HUES64 (cell line): ENCODE results near the gene PLEK. TPM values are rescaled to one million over a fixed set of nuclear protein-coding genes. Genes with fewer than 3 reads are reported as not detected.

Experiments used
- H3K27ac ChIP-seq: 2 replicates; pipeline ENCODE4 v1.7.0; 2013; ENCODE audit warnings: low read depth, low read length, inconsistent platforms
- H3K27me3 ChIP-seq: 2 replicates; pipeline ENCODE4 v1.6.1; 2013; ENCODE audit warnings: mild to moderate bottlenecking, low read length; ENCODE audit not compliant: insufficient read depth
- H3K36me3 ChIP-seq: 2 replicates; pipeline ENCODE4 v1.6.1; 2013; ENCODE audit warnings: mild to moderate bottlenecking, low read length; ENCODE audit not compliant: insufficient read depth
- H3K4me1 ChIP-seq: 2 replicates; pipeline ENCODE4 v1.6.1; 2013; ENCODE audit warnings: mild to moderate bottlenecking, low read length, moderate library complexity; ENCODE audit not compliant: insufficient read depth
- H3K4me3 ChIP-seq: 2 replicates; pipeline ENCODE4 v1.5.1; 2013; ENCODE audit warnings: mild to moderate bottlenecking, low read length, moderate library complexity
- H3K9ac ChIP-seq: 2 replicates; pipeline ENCODE4 v1.6.1; 2013; ENCODE audit warnings: mild to moderate bottlenecking, low read depth, low read length
- H3K9me3 ChIP-seq: 2 replicates; pipeline ENCODE4 v1.6.1; 2013; ENCODE audit warnings: low read depth, low read length; ENCODE audit not compliant: insufficient read depth
- WGBS: fragments of 150-250, 120-280 bp; methylation state at CpG from one replicate; pipeline ENCODE4 v1.1.7; 2013; ENCODE audit warnings: missing lambda C conversion rate; 5-methylcytosine and 5-hydroxymethylcytosine counted together
- polyA plus RNA-seq, 2 experiments: library from polyadenylated mRNA; stranded (reverse); fragments of 50-300 nt; gene quantifications; one replicate each; pipeline ENCODE4 v1.2.3, GENCODE V29; 2013

The PLEK gene, protein sequence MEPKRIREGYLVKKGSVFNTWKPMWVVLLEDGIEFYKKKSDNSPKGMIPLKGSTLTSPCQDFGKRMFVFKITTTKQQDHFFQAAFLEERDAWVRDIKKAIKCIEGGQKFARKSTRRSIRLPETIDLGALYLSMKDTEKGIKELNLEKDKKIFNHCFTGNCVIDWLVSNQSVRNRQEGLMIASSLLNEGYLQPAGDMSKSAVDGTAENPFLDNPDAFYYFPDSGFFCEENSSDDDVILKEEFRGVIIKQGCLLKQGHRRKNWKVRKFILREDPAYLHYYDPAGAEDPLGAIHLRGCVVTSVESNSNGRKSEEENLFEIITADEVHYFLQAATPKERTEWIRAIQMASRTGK
- not detected for polyA plus RNA-seq (2013, experiment 1 of 2)
- not detected for polyA plus RNA-seq (2013, experiment 2 of 2)

DNA sequence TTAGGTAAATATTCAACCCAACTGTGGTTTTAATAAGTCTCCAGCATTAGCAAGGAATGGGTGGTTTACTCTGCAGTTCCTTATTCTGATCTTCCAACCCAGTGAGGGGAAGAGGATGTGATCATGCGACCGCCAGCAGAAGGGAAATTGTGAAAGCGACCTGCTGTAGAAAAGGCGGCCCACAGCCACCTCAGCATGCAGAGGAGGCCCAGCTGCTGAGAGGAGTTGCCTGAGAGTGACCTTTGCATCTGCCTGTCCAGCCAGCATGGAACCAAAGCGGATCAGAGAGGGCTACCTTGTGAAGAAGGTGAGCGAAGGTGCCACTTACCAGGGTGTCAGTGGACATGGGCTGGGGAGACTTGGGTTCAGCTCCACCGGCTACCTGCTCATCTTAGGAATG, at the start of gene PLEK:
PLEK (plus strand) TSS at position 196 of the 400 bp plus-strand sequence; CDS start at position 266, 70 bp downstream.
- Histone ChIP-seq H3K9me3 (no peaks in the 10 kb centered on the region), H3K27ac (no peak within 1 kb of the TSS), H3K36me3 (no peaks in the 10 kb centered on the region), H3K27me3 (0 out of 2 replicates have a peak, but pooled peaks cover 5% of the 10 kb centered on the region), H3K4me1 (no peaks in the 10 kb centered on the region), H3K9ac (0 out of 2 replicates have a peak within 1 kb of the TSS, but pooled peaks have one; percentile 9), H3K4me3 (no peak within 1 kb of the TSS)
- WGBS, result 89% methylated on average over 7 of the region's 7 CpGs

DNA sequence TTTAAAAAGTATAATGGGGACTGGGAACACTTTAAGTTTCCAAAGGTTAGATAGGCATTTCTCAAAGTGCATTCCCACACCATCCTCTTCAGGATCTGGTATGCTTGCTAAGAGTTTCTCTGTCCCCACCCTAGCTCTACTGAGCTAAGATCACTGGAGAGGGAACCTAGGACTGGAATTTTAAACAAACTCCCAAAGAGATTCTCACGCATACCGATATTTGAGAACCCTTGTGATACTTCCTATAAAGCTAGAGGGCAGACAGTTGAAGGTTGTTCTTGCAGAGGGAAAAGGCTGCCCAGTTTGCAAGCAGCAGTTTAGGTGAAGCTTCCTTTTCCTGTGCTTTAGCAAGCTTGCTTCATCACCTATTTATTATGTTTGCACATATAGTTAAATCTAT, 49.0 kb upstream of the PLEK start:
- no peaks in the 10 kb centered on the region for H3K36me3 ChIP-seq
- no peaks in the 10 kb centered on the region for H3K9me3 ChIP-seq
- no peak overlapping the region for H3K9ac ChIP-seq
- no peak overlapping the region for H3K27ac ChIP-seq
- peaks cover 46% of the 10 kb centered on the region for H3K27me3 ChIP-seq
- no peak overlapping the region for H3K4me3 ChIP-seq
- WGBS, result 91% methylated on average over 2 of the region's 2 CpGs
- 0 out of 2 replicates have a peak, but pooled peaks cover 4% of the 10 kb centered on the region for H3K4me1 ChIP-seq

DNA sequence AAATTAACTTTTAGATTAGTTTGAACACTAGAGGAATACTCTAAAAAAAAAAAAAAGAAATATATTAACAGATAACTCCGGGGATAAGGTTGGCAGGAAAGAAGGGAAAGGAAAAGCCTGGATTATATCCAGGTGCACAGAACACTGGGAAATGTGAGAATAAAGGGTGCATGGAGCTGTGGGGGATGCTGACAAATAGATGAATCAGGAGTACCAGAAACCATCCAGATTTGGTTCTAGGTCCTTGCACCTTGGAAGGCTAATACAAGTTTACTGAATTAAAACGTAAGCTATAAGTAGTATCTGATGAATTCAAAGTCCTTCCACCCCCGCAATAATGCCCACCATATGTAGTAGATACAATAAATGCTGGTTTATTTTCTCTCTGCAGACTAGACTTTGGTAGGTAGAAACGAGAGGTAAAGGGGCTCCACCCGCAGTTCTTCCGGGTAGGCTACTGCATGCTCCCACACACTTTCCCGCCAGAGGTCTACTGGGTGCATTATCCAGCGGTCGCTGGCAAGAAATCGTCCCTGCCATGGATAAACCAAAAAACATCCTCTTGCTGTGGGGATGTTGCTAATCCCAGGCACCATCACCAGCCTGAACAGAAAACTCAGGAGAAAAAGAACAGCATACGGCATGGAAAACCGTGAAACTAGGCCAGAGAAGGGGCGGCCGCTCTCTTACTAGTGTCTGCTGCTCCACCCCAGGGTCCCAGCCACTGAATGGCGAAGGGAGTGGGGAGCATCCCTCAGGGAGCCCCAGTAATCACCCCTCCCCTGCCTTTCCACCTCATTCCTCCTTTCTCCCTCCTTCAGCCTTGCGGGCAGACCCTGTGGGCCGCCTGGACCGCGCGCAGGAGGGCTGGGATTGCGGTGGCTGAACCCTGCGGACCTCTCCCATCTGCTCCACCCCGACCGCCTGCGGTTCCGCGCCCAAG, 46.8 kb upstream of the PLEK start:
- H3K4me1 ChIP-seq, result 0 out of 2 replicates have a peak, but pooled peaks cover 4% of the 10 kb centered on the region
- peak overlapping the region; percentile 63 for H3K4me3 ChIP-seq
- no peaks in the 10 kb centered on the region for H3K36me3 ChIP-seq
- 23% methylated on average over 26 of the region's 27 CpGs for WGBS
- no peaks in the 10 kb centered on the region for H3K9me3 ChIP-seq
- H3K27me3 ChIP-seq, result peaks cover 65% of the 10 kb centered on the region
- no peak overlapping the region for H3K9ac ChIP-seq
- H3K27ac ChIP-seq, result no peak overlapping the region

DNA sequence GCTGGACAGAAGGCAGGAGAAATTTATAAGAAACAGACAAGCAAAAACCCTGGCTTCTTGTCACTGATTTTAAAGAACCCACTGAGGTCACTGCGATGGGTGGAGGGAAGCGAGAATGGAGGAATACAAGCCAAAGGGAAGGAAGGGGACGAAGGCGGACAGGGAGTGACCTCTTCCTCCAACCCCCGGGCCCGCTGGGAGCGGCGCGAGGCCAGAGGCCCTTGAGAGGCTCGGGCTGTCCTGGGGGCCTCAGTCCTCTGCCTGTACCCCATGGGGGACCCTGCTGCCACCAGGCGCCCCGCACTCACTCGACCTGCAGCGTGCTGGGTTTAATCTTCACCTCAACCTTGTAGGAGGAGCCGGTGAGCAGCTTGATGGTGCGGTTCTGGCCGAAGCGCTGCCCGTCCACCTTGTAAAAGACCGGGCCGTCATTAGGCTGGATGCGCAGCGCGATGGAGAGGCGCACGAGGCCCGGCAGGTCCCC, 46.1 kb upstream of the PLEK start:
- Histone ChIP-seq H3K4me3 (peak overlapping the region; percentile 63), H3K9me3 (no peaks in the 10 kb centered on the region), H3K27ac (no peak overlapping the region), H3K9ac (peak overlapping the region; percentile 1; the same call in 1 of the 2 replicates), H3K27me3 (peaks cover 69% of the 10 kb centered on the region), H3K4me1 (0 out of 2 replicates have a peak, but pooled peaks cover 4% of the 10 kb centered on the region), H3K36me3 (no peaks in the 10 kb centered on the region)
- 1% methylated on average over 27 of the region's 27 CpGs for WGBS

DNA sequence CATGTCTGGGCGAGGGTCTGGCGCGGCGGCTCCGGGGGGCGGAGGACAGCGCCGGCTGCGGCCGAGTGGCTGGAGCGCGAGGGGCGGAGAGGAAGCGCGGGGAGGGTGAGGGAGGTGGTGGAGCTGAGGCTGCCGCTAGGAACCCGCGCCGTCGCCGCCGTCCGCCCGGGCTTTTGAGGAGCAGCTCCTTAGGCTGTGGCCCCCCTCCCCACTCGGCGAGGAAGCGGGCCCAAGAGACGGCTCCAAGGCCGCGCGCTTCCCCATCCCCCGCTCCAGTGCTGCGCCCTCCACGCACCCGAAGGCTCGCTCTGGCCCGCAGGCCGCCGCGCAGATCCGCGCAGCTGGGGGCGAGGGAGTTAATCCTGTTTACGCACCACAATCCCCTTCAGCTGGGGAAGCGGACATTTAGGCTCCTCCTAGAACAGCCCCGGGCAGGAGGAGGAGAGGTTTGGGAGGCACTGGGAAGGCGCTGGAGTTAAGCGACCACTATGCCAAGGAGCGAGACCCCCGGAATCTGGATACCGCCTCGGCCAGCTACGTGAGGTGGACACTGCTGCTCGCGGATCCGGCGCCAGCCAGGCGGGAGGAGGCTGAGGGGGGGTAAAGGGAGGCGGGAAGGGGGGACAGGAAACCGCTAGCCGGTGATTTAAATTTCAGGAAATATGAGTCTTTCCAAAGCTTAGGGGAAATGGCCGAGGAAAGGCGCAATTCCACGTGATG, 45.5 kb upstream of the PLEK start, which contains the start of gene CNRIP1:
CNRIP1 (minus strand) TSS at position 552 of the 720 bp plus-strand sequence; CDS start at position 3, 549 bp downstream.
- Histone ChIP-seq H3K4me3 (peak within 1 kb of the TSS; percentile 63), H3K9ac (peak within 1 kb of the TSS; percentile 20; the same call in 1 of the 2 replicates), H3K27me3 (peaks cover 69% of the 10 kb centered on the region), H3K4me1 (0 out of 2 replicates have a peak, but pooled peaks cover 4% of the 10 kb centered on the region), H3K36me3 (no peaks in the 10 kb centered on the region), H3K27ac (no peak within 1 kb of the TSS), H3K9me3 (no peaks in the 10 kb centered on the region)
- under 1% methylated on average over 63 of the region's 64 CpGs for WGBS

DNA sequence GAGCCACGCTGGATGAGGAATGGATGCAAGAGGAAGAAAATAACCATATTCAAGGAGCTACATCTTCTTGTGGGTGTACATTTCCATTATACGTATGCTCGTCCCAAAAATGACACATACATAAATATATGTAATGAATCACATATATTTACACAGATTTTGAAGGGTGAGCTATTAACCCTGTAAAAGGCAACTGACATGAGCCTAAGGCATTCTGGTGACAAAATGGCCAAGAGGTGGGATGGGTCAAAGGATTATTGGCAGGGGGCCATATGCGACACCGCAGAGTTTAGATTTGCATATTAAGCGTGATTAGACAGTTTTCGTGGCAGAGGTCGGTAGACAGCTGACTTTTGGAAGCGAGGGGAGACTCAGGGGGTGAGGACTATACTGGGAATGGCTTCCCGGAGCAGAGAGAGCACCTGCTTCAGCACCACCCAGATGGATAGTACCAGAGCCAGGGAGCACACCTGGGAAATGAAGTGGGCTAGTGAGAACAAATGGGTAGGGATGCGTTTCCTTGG, 44.9 kb upstream of the PLEK start:
- H3K4me3 ChIP-seq, result peak overlapping the region; percentile 63
- H3K27ac ChIP-seq, result no peak overlapping the region
- WGBS, result 5% methylated on average over 8 of the region's 11 CpGs
- no peaks in the 10 kb centered on the region for H3K9me3 ChIP-seq
- 0 out of 2 replicates have a peak, but pooled peaks cover 4% of the 10 kb centered on the region for H3K4me1 ChIP-seq
- H3K36me3 ChIP-seq, result no peaks in the 10 kb centered on the region
- no peak overlapping the region for H3K9ac ChIP-seq
- H3K27me3 ChIP-seq, result peaks cover 69% of the 10 kb centered on the region

DNA sequence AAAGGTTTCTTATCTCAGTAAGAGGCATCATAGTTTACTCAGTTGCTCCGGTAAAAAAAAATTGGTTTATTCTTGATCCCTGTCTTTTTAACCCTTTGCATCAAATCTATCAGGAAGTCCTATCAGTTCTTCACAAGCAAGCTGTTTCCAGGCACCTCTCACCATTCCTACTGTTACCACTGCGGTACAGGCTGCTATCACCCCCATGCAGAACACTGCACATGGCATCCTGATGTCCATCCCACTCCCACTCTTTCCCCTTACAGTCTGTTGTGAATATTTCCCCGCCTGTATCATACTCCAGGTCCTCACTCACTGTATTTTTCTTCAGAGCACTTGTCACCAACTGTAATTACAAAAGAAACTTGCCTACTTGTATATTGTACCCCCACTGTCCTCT, 40.0 kb upstream of the PLEK start:
- Histone ChIP-seq H3K9ac (no peak overlapping the region), H3K27ac (no peak overlapping the region), H3K36me3 (no peaks in the 10 kb centered on the region), H3K4me3 (no peak overlapping the region), H3K27me3 (peaks cover 34% of the 10 kb centered on the region), H3K9me3 (no peaks in the 10 kb centered on the region), H3K4me1 (0 out of 2 replicates have a peak, but pooled peaks cover 2% of the 10 kb centered on the region)
- WGBS, result 92% methylated on average over 3 of the region's 3 CpGs

DNA sequence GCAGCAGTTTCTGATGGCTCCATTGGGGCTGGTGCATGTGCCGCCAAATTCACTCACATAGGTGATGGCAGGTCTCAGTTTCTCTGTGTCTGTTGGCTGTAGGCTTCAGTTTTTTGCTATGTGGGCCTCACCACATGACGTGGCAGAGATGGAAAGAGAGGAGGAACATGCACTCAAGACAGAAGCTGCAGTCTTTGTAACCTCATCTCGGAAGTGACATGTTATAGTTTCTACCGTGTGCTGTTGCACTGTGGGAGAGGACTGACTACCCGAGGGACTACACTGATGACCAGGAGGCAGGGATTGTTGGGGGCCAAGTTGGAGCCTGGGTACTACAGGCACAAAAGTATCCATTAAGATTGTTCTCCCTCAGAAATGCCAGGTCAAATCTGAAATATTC, 36.2 kb upstream of the PLEK start:
- no peak overlapping the region for H3K4me3 ChIP-seq
- WGBS, result 67% methylated on average over 5 of the region's 5 CpGs
- H3K9me3 ChIP-seq, result no peaks in the 10 kb centered on the region
- H3K27me3 ChIP-seq, result no peaks in the 10 kb centered on the region
- no peaks in the 10 kb centered on the region for H3K4me1 ChIP-seq
- H3K27ac ChIP-seq, result no peak overlapping the region
- no peak overlapping the region for H3K9ac ChIP-seq
- H3K36me3 ChIP-seq, result no peaks in the 10 kb centered on the region

DNA sequence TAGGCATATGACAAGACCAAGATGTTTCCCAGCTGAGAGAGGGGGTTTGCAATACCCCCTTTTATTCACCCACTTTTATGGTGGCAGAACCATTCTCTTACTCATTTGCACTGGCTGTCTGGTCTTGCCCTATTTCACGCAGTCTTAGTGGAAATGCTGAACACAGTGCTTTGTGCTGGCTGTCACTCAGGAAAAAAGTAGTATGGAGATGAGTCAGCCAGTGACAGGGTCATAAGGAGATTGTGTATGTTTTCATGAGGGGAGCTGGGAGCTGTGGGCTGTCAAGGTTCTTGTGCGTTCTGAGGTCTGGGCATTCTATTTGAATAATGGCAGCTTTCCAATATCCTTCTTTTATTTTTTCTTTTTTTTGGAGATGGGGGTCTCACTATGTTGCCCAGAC, 34.4 kb upstream of the PLEK start:
- 89% methylated on average over 1 of the region's 2 CpGs for WGBS
- H3K27ac ChIP-seq, result no peak overlapping the region
- H3K4me3 ChIP-seq, result no peak overlapping the region
- H3K9ac ChIP-seq, result no peak overlapping the region
- no peaks in the 10 kb centered on the region for H3K9me3 ChIP-seq
- H3K27me3 ChIP-seq, result no peaks in the 10 kb centered on the region
- H3K4me1 ChIP-seq, result no peaks in the 10 kb centered on the region
- no peaks in the 10 kb centered on the region for H3K36me3 ChIP-seq

DNA sequence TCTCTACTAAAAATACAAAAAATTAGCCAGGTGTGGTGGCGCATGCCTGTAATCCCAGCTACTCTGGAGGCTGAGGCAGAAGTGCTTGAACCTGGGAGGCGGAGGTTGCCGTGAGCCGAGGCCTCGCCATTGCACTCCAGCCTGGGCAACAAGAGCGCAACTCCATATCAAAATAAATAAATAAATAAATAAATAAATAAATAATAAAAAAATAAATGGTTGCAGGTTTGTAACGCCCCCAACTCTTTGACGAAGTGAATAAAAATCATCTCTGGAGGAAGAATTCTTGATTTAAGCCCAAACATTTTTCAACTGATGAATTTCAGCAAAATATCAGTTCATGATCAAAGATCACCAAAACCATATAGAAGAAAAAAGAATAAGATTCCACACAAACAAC, 32.1 kb upstream of the PLEK start:
- Histone ChIP-seq H3K27me3 (no peaks in the 10 kb centered on the region), H3K9me3 (no peaks in the 10 kb centered on the region), H3K36me3 (no peaks in the 10 kb centered on the region), H3K9ac (no peak overlapping the region), H3K4me3 (no peak overlapping the region), H3K4me1 (peaks cover 6% of the 10 kb centered on the region; the same call in 1 of the 2 replicates), H3K27ac (no peak overlapping the region)
- 96% methylated on average over 6 of the region's 8 CpGs for WGBS
